ENCODE measurements around the gene KLK1. TPM values are rescaled to one million over a fixed set of nuclear protein-coding genes. Genes with fewer than 3 reads are reported as not detected.

KLK1 gene
- total RNA-seq, 1 experiment from 2014 or later: not detected

Other genes starting within 250 kb of the KLK1 start
- not detected in 2 replicates for gene SYT3, start 183.9 kb downstream of the KLK1 start, total RNA-seq (2014; rRNA removed; shearing (Covaris generic); ENCODE audit: low replicate concordance)
- 0.33 TPM in 1 of 2 replicates, not detected in the other for gene C19orf81, start 174.3 kb downstream of the KLK1 start, total RNA-seq (2014; rRNA removed; shearing (Covaris generic); ENCODE audit: low replicate concordance)
- 3.1 and 3.6 TPM in 2 replicates for gene SHANK1, start 104.0 kb downstream of the KLK1 start, total RNA-seq (2014; rRNA removed; shearing (Covaris generic); ENCODE audit: low replicate concordance)
- gene CLEC11A, start 100.4 kb downstream of the KLK1 start, total RNA-seq (2014; rRNA removed; shearing (Covaris generic); ENCODE audit: low replicate concordance): 105 and 139 TPM in 2 replicates
- gene GPR32, start 53.3 kb downstream of the KLK1 start, total RNA-seq (2014; rRNA removed; shearing (Covaris generic); ENCODE audit: low replicate concordance): not detected in 2 replicates
- not detected in 2 replicates for gene ACP4, start 33.4 kb downstream of the KLK1 start, total RNA-seq (2014; rRNA removed; shearing (Covaris generic); ENCODE audit: low replicate concordance)
- gene KLK15, start 9.8 kb upstream of the KLK1 start, total RNA-seq (2014; rRNA removed; shearing (Covaris generic); ENCODE audit: low replicate concordance): not detected in 2 replicates
- gene KLK3, start 31.1 kb upstream of the KLK1 start, total RNA-seq (2014; rRNA removed; shearing (Covaris generic); ENCODE audit: low replicate concordance): not detected in 2 replicates
- not detected in 2 replicates for gene KLK2, start 49.7 kb upstream of the KLK1 start, total RNA-seq (2014; rRNA removed; shearing (Covaris generic); ENCODE audit: low replicate concordance)
- not detected in 2 replicates for gene KLK4, start 87.6 kb upstream of the KLK1 start, total RNA-seq (2014; rRNA removed; shearing (Covaris generic); ENCODE audit: low replicate concordance)
- 278 and 454 TPM in 2 replicates for gene KLK5, start 129.3 kb upstream of the KLK1 start, total RNA-seq (2014; rRNA removed; shearing (Covaris generic); ENCODE audit: low replicate concordance)
- gene KLK6, start 145.8 kb upstream of the KLK1 start, total RNA-seq (2014; rRNA removed; shearing (Covaris generic); ENCODE audit: low replicate concordance): 4.8 and 8.5 TPM in 2 replicates
- gene KLK7, start 160.1 kb upstream of the KLK1 start, total RNA-seq (2014; rRNA removed; shearing (Covaris generic); ENCODE audit: low replicate concordance): 17.9 and 31.4 TPM in 2 replicates
- gene KLK8, start 177.8 kb upstream of the KLK1 start, total RNA-seq (2014; rRNA removed; shearing (Covaris generic); ENCODE audit: low replicate concordance): not detected in 2 replicates
- gene KLK10, start 195.9 kb upstream of the KLK1 start, total RNA-seq (2014; rRNA removed; shearing (Covaris generic); ENCODE audit: low replicate concordance): 1.5 and 7.0 TPM in 2 replicates
- not detected in 2 replicates for gene KLK11, start 202.8 kb upstream of the KLK1 start, total RNA-seq (2014; rRNA removed; shearing (Covaris generic); ENCODE audit: low replicate concordance)
- not detected in 2 replicates for gene KLK12, start 211.2 kb upstream of the KLK1 start, total RNA-seq (2014; rRNA removed; shearing (Covaris generic); ENCODE audit: low replicate concordance)
- not detected in 2 replicates for gene KLK13, start 241.3 kb upstream of the KLK1 start, total RNA-seq (2014; rRNA removed; shearing (Covaris generic); ENCODE audit: low replicate concordance)